Stimulated activated CD8-positive, alpha-beta memory T cell treated with anti-CD3 and anti-CD28 coated beads, Interleukin-4, amount 100 ng/mL, for 1 hour (primary cell): Measurements from ENCODE around the gene FBXO5.
"Not testable (repeated sequence)": the region's sequence is repeated elsewhere in the genome, so short reads cannot be mapped to it uniquely, and the experiment has no call there.

Experiments
- DNase-seq, 2 donors: peaks; one replicate each; pipeline ENCODE4 v3.0.0-alpha.2; 2020; ENCODE audit warnings: low read depth in 2 of 2, low spot score in 1 of 2

Gene FBXO5

DNA sequence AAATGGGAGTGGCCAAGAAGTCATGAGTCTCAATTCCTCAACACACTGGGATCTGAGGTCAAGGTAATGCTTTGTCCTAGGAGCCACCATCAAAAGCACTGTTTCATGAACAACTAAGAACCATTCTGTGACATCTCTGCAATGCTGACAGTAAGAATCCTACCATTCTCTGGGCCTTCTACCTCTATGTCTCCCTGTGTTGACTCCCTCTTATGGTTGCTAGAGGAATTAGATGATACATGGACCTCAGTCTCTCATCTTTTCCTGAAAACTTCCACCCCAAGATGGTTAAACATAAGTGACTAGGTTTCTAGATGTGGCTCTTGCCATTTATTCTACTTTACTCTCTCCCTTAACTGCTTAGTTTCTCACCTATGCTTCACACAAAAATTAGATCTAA lies 10.6 kb upstream of the FBXO5 start:
- DNase-seq: no peak

DNA sequence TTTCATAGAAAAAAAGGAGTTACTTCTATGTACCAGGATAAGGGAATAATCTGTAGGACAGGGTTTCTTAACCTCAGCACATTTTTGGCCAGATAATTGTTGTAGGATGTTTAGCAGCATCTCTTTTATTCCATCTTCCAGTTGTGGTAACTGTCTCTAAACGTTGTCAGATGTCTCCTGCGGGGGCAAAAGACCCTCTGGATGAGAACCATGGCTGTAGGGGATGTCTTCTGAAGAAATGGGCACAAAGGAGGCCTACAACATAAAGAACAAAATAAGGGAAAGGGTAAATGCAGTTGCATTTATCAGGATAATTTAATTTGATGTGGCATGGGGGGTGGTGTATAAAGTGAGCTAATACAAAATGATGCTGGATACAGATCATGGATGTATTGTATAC lies 4.1 kb upstream of the FBXO5 start:
- no peak for DNase-seq

- not testable (repeated sequence) for DNase-seq
Measured at GRCh38 chr6:152985300-152985699, 2.5 kb upstream of the FBXO5 start.

DNA sequence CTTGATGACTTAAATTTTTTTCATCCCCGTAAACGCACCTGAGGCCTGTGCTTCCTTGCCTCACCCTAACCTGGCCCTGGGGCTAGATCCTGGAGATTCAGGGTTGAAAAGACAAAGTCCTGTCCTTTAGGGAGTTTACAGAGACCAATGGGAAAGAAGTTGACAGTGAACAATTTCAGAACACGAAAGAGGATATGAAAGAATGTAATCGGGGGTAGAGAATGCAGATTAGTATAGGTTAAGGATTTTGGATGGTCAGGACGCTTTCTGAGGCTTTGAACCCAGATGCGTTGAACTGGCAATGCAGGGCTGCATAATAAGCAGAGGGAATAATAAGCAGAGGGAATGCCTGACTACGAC lies 1.7 kb upstream of the FBXO5 start:
- no peak for DNase-seq

- DNase-seq: peak; percentile 88 to 93
Measured at GRCh38 chr6:152983637-152984512, 1.0 kb upstream of the FBXO5 start.

DNA sequence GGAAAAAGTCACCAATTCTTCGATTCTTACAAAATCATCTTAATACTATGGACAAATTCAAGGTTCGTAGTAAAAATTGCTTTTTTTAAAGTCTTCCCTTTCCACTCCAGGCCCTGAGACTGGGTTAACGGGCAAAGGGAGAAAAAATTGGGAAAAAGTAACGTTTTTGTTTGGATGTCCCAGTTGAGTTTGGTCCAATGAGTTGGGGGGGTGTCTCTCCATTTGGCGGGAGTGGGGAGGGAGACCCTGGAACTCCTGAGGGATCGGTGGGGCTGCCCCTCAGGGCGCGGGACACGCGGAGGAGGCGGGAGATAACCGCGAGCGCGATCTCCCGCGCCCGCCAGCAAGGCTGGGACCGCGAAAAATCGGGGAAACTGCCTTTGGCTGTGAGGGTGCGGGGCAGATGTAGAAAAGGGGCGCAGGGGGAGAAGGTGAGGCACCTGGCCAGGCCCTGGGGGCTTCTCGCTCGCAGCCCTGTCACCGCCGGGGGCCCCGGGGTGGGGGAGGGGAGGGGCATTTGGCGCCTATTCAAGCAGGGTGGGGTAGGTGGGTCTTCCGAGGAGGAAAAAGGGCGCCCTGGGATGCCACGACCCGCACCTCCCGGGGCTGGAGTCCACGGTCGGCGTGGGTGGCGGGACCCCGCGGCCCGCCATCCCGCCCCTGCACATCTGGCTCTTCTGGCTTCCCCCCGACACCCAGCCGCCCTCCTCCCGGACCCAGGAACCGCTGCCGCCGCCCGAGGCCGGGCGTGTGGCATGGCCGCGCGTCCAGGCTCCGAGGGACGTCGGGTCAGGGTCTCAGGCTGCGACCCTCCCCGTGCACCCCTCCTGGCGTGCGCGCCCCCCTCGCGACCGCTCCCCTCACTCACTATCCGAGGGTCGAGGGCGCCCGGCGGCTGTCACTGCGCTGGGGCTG lies 595 bp downstream of the FBXO5 start:
- no peak for DNase-seq

- DNase-seq: no peak
Measured at GRCh38 chr6:152981219-152981618, 1.6 kb downstream of the FBXO5 start.

GRCh38 chr6:152980656-152981055 lies 2.2 kb downstream of the FBXO5 start:
- no peak for DNase-seq

GRCh38 chr6:152979116-152979515 lies 3.7 kb downstream of the FBXO5 start:
- DNase-seq: no peak

- no peak for DNase-seq
Measured at GRCh38 chr6:152978058-152978457, 4.8 kb downstream of the FBXO5 start.

GRCh38 chr6:152977556-152977955 lies 5.3 kb downstream of the FBXO5 start:
- no peak for DNase-seq

DNA sequence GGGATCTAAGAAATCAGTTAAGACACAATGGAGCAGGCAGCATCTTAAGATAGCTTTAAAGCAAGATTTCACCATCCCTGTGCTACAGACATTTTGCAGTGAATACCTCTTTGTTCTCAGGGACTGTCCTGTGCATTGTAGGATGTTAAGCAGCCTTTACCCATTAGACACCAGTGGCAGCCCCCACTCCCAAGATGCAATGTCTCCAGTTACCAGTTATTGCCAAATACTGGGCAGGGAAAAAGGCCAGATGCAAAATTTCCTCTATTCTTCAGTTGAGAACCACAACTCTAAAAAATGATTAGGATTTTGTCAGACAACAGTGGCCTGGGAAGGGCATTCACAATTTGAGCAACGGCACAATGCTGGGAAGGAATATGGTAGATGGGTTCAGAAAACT lies 6.1 kb downstream of the FBXO5 start:
- DNase-seq: no peak

DNA sequence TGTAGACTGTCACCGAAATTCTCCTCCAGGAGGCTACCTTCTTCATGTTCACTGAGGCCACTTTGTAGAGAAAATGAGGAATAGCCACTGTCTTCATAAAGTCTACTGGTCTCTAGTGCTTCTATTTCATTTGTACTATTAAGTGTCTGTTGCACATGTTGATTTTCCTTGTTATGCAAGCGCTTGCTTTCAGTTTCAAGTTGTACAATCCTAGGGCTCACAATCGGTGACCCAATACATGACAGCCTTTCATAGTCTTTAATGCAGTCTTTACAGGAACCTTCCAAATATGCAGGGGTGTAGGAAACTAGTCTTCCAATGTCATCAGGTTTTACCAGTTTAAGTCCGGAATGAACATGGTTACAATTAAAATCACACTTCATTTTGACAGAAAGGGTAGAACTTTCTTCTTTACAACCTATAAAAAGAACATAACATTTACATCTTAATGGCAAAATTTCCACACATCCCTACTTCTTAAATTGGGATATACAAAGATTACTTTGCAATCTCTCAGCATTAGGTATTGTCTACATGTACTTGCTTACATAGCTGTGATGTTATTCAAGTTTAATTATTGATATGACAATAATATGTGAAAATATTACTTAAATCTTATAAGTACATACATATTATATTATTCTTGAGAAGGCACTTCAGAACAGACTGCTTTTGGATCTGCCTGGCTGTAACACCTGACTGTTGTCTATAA lies 7.5 kb downstream of the FBXO5 start:
- DNase-seq: no peak

DNA sequence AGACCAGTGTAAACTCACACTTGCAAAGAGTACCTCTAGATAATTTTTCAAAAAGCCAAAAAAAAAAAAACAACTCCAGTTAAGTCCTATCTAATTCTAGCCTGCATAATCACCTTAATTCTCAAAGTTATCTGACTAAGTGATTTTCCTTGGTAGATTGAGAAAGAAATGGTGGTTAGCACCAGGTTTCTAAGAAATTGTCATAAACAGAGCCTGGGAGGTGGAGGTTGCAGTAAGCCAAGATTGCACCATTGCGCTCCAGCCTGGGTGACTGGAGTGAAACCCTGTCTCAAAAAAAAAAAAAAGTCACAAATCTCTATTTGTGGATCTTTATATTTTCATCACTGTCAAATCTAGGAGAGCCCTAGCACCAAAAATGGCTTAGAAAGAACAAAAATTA lies 8.9 kb downstream of the FBXO5 start:
- no peak for DNase-seq

GRCh38 chr6:152969688-152970418 lies 13.0 kb downstream of the FBXO5 start:
- DNase-seq: no peak

DNA sequence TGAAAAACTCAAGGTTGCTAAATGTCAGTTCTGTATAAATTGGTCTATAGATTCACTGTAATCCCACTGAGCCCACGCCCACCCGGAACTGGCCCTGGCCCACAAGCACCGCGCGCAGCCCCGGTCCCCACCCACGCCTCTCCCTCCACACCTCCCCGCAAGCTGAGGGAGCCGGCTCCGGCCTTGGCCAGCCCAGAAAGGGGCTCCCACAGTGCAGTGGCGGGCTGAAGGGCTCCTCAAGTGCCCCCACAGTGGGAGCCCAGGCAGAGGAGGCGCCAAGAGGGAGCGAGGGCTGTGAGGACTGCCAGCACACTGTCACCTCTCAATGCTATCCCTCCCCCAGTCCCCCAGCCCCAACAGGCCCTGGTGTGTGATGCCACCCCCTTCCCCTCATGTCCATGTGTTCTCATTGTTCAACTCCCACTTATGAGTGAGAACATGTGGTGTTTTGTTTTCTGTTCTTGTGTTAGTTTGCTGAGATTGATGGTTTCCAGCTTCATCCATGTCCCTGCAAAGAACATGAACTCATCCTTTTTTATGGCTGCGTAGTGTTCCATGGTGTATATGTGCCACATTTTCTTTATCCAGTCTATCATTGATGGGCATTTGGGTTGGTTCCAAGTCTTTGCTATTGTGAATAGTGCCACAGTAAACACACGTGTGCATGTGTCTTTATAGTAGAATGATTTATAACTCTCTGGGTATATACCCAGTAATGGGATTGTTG lies 16.5 kb downstream of the FBXO5 start:
- not testable (repeated sequence) for DNase-seq

DNA sequence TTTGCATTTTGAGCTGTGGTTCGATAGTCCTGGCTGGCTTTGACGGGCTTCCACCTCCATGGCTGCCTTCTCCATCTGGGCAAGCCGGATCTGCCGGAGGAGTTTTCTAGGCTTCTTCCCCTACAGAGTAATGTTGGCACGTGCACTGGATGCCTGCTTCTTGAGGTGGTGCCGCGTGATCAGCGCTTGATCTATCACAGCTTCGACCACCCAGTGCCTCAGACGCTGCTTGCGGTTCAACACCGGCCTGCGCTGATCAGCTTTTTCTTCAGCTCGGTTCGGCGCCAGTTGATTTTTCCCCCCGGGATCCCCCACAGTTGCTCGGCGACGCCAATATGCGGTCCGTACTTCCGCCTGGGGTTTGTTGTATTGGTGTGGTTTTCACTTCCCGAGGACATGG lies 23.5 kb downstream of the FBXO5 start:
- DNase-seq: no peak

- no peak for DNase-seq
Measured at GRCh38 chr6:152957796-152958195, 25.0 kb downstream of the FBXO5 start.

- DNase-seq: no peak
Measured at GRCh38 chr6:152954443-152954842, 28.4 kb downstream of the FBXO5 start.

DNA sequence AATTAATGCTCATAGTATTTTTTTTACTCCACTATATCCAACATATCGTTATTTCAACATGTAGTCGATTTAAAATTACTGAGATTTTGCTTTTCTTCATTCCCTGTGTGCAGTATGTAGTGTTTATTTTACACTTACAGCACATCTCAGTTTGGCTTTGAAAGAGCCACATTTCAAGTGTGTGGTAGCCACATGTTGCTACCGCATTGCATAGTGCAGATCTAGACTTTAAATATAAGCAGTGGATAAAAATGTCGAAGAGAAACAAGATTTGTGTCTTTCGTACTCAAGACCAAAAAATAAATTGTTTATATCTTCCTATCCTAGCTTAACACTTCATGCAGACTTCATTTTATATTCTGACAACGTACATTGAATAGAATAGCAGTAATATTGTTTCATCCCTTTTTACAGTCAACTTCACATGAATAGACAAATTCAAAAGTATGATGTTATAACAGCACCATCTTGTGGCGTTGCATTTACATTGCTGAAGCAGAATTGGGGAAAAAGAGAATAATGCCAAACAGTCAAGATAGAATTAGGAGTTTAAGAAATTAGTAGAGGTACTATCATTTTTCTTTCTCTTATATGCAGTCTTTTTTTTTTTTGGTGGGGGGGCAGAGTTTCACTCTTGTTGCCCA lies 29.9 kb downstream of the FBXO5 start:
- DNase-seq: no peak
